NCI-H1930 (cell line): Measurements from ENCODE around the gene SMCO1.
"Not testable (repeated sequence)": the region's sequence is repeated elsewhere in the genome, so short reads cannot be mapped to it uniquely, and the experiment has no call there.

Source experiments
- DNase-seq, 2 experiments: peaks; one replicate each; lab custom pipeline; 2025; lab: John Stamatoyannopoulos, UW

SMCO1 gene, protein sequence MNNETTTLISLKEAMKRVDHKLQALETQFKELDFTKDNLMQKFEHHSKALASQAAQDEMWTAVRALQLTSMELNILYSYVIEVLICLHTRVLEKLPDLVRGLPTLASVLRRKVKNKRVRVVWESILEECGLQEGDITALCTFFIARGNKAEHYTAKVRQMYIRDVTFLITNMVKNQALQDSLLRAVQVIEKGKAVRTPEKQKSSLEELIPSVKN

GRCh38 chr3:196514913-196515621 lies at the start of gene SMCO1:
TSS of gene SMCO1 (minus strand) at chr3:196515346. CDS start at chr3:196515209, 137 bp downstream.
- no peak for DNase-seq

DNA sequence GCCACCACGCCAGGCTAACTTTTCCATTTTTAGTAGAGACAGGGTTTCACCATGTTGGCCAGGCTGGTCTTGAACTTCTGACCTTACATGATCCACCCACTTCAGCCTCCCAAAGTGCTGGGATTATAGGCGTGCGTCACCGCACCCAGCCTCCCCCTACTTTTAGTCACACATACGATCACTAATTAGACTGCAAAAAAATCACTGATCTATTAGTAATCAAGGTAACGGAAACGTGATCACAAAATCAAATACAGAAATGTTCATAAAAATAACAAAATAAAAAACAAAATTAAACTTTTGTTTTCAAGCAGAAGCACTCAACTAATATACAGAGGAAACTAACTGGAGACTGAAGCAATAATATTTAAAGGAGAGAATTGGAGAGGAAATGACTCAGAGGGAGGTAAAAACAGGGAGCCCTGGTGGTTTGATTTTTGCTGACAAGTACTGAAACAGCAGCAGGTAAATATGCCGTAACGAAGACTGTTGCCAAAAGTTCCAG lies 48.6 kb upstream of the SMCO1 start:
- no peak for DNase-seq

DNA sequence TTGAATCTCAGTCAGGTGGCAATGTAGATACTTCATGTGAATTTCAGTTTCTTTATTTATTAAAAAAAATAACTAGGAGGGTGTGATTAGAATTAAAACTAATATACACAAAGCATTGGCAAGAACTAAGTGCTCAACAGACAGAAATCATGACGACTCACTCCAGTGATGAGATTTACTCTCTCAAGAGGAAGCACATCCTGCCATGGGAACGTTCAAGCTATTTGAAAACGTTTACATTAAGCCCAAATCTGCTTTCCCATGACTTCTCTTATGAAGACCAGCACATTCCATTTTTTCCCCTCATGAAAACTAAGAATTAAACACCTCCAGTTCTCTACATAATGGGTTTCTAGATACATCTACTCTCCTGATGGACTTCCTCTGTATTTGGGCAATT lies 44.7 kb upstream of the SMCO1 start:
- DNase-seq, result no peak

GRCh38 chr3:196558476-196558875 lies 43.3 kb upstream of the SMCO1 start:
- DNase-seq, result no peak

GRCh38 chr3:196557236-196557635 lies 42.1 kb upstream of the SMCO1 start:
- no peak for DNase-seq

GRCh38 chr3:196555295-196555694 lies 40.1 kb upstream of the SMCO1 start:
- no peak for DNase-seq

GRCh38 chr3:196554205-196554604 lies 39.1 kb upstream of the SMCO1 start:
- no peak for DNase-seq

DNA sequence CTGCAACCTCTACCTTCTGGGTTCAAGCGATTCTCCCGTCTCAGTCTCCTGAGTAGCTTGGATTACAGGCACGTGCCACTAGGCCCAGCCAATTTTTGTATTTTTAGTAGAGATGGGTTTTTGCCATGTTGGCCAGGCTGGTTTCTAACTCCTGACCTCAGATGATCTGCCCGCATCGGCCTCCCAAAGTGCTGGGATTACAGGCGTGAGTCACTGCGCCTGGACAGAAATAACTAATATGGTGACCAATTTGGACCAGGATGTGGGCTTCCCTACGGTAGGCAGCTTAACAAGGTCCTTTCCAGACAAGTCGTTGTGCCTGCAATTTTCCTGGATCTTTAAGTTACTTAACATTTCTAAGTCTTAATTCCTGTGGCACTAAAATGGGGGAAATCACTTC lies 38.4 kb upstream of the SMCO1 start:
- no peak for DNase-seq

- no peak for DNase-seq
Observed at GRCh38 chr3:196552253-196552652, 37.1 kb upstream of the SMCO1 start.

DNA sequence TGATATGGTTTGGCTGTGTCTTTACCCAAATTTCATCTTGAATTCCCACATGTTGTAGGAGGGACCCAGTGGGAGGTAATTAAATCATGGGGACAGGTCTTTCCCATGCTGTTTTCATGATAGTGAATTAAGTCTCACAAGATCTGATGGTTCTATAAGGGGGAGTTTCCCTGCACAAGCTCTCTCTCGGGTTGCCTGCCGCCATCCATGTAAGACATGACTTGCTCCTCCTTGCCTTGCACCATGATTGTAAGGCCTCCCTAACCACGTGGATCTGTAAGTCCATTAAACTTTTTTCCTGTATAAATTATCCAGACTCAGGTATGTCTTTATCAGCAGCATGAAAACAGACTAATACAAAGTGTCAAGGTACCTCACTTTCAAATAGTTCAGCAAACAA lies 35.0 kb upstream of the SMCO1 start:
- not testable (repeated sequence) for DNase-seq

DNA sequence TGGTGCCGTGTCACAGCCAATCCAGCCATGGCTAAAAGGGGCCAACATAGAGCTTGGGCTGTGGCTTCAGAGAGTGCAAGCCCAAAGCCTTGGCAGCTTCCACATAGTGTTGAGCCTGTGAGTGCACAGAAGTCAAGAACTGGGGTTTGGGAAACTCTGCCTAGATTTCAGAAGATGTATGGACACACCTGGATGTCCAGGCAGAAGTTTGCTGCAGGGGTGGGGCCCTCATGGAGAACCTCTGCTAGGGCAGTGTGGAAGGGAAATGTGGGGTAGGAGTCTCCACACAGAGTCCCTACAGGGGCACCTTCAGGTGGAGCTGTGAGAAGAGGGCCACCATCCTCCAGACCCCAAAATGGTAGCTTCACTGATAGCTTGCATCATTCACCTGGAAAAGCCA lies 34.2 kb upstream of the SMCO1 start:
- not testable (repeated sequence) for DNase-seq

DNA sequence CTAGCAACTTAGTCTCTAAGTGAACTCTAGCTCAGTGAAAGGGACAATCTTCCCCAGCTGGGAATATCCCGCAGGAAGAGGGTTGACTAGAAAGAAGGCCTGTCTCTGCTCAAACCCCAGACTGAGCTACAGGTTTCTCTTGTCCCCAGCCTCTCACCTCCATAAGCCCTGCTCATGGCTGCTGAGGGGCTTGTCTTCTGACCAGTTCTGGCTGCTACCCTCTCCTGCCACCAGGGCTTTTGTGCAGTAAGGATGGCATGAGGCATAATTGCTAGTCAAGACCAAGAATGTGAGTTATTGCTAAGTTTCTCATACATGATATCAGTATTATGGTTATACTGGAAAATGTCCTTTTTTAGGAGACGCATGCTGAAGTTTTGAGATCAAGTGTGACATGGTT lies 31.9 kb upstream of the SMCO1 start:
- no peak for DNase-seq

DNA sequence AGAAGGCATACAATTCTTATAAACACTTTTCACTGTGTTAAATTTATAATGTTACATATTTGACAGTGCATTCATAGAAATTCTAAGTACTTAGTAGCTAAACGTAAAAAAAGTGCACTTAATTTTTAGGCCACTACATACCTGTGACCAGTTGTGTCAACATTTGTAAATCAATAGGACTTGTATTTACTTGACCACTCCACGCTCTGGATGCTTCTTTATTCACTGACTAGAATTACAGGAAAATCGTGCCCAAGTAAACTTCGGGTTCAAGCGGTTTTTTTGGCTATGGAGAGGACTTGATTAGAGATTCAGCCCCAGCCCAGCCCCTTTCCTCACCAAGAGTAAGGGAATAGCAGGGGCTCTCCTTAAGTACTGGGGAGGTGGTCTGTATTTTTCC lies 31.4 kb upstream of the SMCO1 start:
- DNase-seq, result no peak

- DNase-seq, result no peak
Observed at GRCh38 chr3:196544491-196544992, 29.4 kb upstream of the SMCO1 start.

DNA sequence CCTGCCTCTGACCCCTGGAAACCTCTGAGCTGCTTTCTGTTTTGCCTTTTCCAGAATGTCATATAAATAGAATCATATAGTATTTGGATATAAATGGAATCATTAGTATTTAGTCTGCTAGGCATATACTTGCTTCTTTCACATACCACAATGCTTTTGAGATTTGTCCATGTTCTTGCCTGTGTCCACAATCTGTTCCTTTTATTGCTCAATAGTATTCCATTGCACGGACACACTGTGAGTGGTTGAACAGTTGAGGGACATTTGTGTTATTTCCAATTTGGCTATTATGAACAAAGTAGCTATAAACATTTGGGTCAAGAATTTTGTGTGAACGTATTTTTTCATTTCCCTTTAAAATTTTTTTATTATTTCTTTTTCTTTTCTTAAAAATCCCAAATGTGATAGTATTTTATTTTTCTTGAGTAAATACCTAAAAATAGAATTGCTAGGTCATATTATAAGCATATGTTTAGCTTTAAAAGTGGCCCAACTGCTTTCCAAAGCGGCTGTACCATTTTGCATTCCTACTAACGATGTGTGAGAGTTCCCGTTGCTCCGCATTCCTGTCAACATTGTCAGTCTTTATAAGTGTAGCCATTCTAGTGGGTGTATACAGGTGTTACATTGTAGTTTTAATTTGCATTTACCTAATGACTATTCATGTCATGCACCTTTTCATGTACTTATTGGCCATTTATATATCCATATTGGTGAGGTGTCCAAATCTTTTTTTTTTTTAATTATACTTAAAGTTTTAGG lies 26.7 kb upstream of the SMCO1 start:
- no peak for DNase-seq

GRCh38 chr3:196537319-196537984 lies 22.3 kb upstream of the SMCO1 start:
- DNase-seq, result peak in 1 of 2 experiments; percentile 5

DNA sequence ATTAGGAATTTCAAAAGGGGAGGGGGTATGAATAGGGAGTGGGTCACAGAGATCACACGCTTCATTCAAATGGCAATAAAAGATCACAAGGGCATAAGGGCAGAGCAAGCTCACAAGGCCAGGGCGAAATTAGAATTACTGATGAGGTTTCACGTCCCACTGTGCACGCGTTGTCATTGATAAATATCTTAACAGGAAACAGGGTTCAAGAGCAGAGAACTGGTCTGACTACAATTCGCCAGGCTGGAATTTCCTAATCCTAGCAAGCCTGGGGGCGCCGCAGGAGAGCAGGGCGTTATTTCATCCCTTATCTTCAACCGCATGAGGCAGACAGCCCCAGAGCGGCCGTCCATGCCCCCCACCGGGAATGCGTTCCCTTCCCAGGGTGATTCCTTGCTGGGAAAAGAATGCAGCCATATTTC lies 18.1 kb upstream of the SMCO1 start:
- no peak for DNase-seq

GRCh38 chr3:196531418-196531817 lies 16.3 kb upstream of the SMCO1 start:
- DNase-seq, result no peak

DNA sequence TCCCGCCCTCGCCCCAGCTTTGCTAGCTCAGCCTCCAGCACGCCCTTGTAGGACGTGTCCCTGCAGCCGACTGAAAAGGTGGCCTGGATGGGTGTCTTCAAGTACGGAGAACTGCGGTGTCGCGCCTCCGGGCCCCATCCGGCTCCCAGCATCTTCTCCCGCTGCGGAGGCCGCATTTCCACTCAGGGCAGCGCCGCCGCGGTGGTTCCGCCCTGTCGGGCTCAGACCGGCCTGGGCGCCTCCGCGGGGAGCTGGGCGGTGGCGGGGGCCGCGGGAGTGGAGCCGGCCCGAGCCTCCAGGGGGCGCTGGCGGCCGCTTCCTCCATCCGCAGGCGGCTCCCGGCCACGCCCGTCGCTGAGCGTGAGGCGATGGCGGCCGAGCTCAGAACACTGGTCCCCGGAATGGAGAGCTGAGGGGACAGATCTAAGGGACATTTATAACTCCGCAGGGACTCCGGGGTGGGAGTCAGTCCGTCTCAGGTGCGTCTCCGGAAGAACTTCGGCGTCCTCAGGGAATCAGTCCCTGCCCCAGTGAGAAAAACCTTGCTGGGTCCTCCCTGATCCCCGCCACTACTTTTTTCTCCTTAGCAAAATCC lies 13.6 kb upstream of the SMCO1 start:
- peak; percentile 65 to 81 for DNase-seq

DNA sequence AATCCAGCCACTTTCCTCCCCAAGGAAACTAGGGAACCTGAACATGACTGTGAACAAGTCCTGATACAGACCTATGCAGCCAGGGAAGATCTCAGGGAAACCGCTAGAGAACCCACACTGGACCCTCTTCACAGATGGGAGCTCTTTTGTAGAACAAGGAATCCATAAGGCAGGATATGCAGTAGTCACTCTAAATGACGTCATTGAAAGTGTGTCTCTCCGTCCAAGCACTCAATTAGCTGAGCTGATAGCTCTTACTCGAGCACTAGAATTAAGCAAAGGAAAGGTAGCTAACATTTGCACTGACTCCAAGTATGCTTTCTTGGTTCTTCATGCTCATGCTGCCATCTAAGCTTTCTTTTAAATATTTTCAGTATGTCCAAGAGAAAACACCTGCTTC lies 10.0 kb upstream of the SMCO1 start:
- no peak for DNase-seq

- DNase-seq, result no peak
Observed at GRCh38 chr3:196524527-196524926, 9.4 kb upstream of the SMCO1 start.

GRCh38 chr3:196523841-196524240 lies 8.7 kb upstream of the SMCO1 start:
- DNase-seq, result no peak
